Renal cortex interstitium (tissue), 11 donors: Measurements from ENCODE around the gene CLCNKB. TPM values are rescaled to one million over a fixed set of nuclear protein-coding genes. Genes with fewer than 3 reads are reported as not detected.
"Not testable (repeated sequence)": the region's sequence is repeated elsewhere in the genome, so short reads cannot be mapped to it uniquely, and the experiment has no call there.

Source experiments
- DNase-seq, 11 donors: peaks; one replicate each; pipeline ENCODE4 v3.0.0-alpha.2; 2013; ENCODE audit warnings: low read depth in 9 of 11, low spot score in 4 of 11; ENCODE audit errors: extremely low read depth in 1 of 11
- polyA plus RNA-seq, 3 donors: library from polyadenylated mRNA; unstranded; fragments of 120-200 nt; gene quantifications; one replicate each; pipeline ENCODE4 v1.2.1, GENCODE V29; 2013; ENCODE audit not compliant: insufficient read length in 3 of 3

Gene CLCNKB
- polyA plus RNA-seq, 3 donors, result 38.5 to 59.9 (median 40.3) TPM

- not testable (repeated sequence) for DNase-seq
Measured at GRCh38 chr1:16026302-16026701, 17.3 kb upstream of the CLCNKB start.

- DNase-seq, result peak in 2 of 11 donors; percentile 44 to 64
Measured at GRCh38 chr1:16026723-16027484, 16.7 kb upstream of the CLCNKB start.

- DNase-seq, result no peak
Measured at GRCh38 chr1:16028237-16029002, 15.2 kb upstream of the CLCNKB start.

- not testable (repeated sequence) for DNase-seq
Measured at GRCh38 chr1:16029003-16029268, 14.6 kb upstream of the CLCNKB start.

- no peak for DNase-seq
Measured at GRCh38 chr1:16029288-16029687, 14.3 kb upstream of the CLCNKB start.

- no peak for DNase-seq
Measured at GRCh38 chr1:16031551-16031950, 12.0 kb upstream of the CLCNKB start.

- DNase-seq, result peak in 4 of 11 donors; percentile 70 to 79 (median 76)
Measured at GRCh38 chr1:16032388-16033102, 11.0 kb upstream of the CLCNKB start.

GRCh38 chr1:16033103-16033632 is 10.4 kb upstream of the CLCNKB start:
- not testable (repeated sequence) for DNase-seq

- not testable (repeated sequence) for DNase-seq
Measured at GRCh38 chr1:16036461-16036860, 7.1 kb upstream of the CLCNKB start.

GRCh38 chr1:16038620-16038912 is 5.0 kb upstream of the CLCNKB start:
- DNase-seq, result no peak

- DNase-seq, result not testable (repeated sequence)
Measured at GRCh38 chr1:16039871-16040270, 3.7 kb upstream of the CLCNKB start.

GRCh38 chr1:16041200-16041599 is 2.4 kb upstream of the CLCNKB start:
- DNase-seq, result no peak

- DNase-seq, result no peak
Measured at GRCh38 chr1:16042096-16042495, 1.5 kb upstream of the CLCNKB start.

- not testable (repeated sequence) for DNase-seq
Measured at GRCh38 chr1:16042654-16043053, 928 bp upstream of the CLCNKB start.

GRCh38 chr1:16043950-16044349 is 368 bp downstream of the CLCNKB start:
- DNase-seq, result no peak

- no peak for DNase-seq
Measured at GRCh38 chr1:16046842-16047241, 3.3 kb downstream of the CLCNKB start.

- no peak for DNase-seq
Measured at GRCh38 chr1:16047791-16048475, 4.4 kb downstream of the CLCNKB start.

- peak in 8 of 11 donors; percentile 45 to 74 (median 63) for DNase-seq
Measured at GRCh38 chr1:16048573-16049189, 5.1 kb downstream of the CLCNKB start.

GRCh38 chr1:16050328-16050727 is 6.7 kb downstream of the CLCNKB start:
- DNase-seq, result no peak
